ENCODE results near the gene SUSD4. TPM values are rescaled to one million over a fixed set of nuclear protein-coding genes. Genes with fewer than 3 reads are reported as not detected.
A peak's percentile ranks its signal among the peaks of the same experiment; 100 is the strongest.

Gene SUSD4
- total RNA-seq, 6 experiments from 2014 or later: 1.3 to 5.9 (median 2.8) TPM

GRCh38 chr1:223225061-223225460 lies 138.9 kb downstream of the SUSD4 start:
- intact Hi-C loops (cut with DNase I): no loop called here
- DNase-seq: peak in 1 of 3 donors; percentile 11
- TF ChIP-seq CTCF (IDR thresholded peaks at IDR 0.05) (no peak), POLR2A (IDR thresholded peaks at IDR 0.05) (no peak)
- no peak for ATAC-seq
- Histone ChIP-seq H3K4me1 (no peaks in the 10 kb centered on the region), H3K27me3 (no peaks in the 10 kb centered on the region), H3K36me3 (no peaks in the 10 kb centered on the region), H3K9me3 (no peaks in the 10 kb centered on the region), H3K27ac (no peak overlapping the region), H3K4me3 (no peak overlapping the region)
- 82% methylated on average over 5 of the region's 7 CpGs for WGBS (ENCODE audit: insufficient coverage, low coverage, low lambda C conversion rate, missing lambda C conversion rate)

- peak in 1 of 3 donors; percentile 28 for DNase-seq
- TF ChIP-seq CTCF (IDR thresholded peaks at IDR 0.05) (no peak), POLR2A (IDR thresholded peaks at IDR 0.05) (no peak)
- WGBS (ENCODE audit: insufficient coverage, low coverage, low lambda C conversion rate, missing lambda C conversion rate): 80% methylated on average over 10 of the region's 13 CpGs
- H3K9me3 ChIP-seq: no peaks in the 10 kb centered on the region
- intact Hi-C loops (cut with DNase I): no loop called here
- H3K27ac ChIP-seq: no peak overlapping the region
- no peaks in the 10 kb centered on the region for H3K27me3 ChIP-seq
- H3K4me1 ChIP-seq: no peaks in the 10 kb centered on the region
- no peak overlapping the region for H3K4me3 ChIP-seq
- peak in 1 of 4 donors; percentile 9 for ATAC-seq
- no peaks in the 10 kb centered on the region for H3K36me3 ChIP-seq
Observed at GRCh38 chr1:223224465-223224864, 139.5 kb downstream of the SUSD4 start.

- DNase-seq (peak in 1 of 3 donors; percentile 32), ATAC-seq (no peak)
- Histone ChIP-seq H3K27me3 (no peaks in the 10 kb centered on the region), H3K36me3 (no peaks in the 10 kb centered on the region), H3K4me1 (no peaks in the 10 kb centered on the region), H3K27ac (no peak overlapping the region), H3K4me3 (no peak overlapping the region), H3K9me3 (no peaks in the 10 kb centered on the region)
- no peak for TF ChIP-seq CTCF (IDR thresholded peaks at IDR 0.05)
- TF ChIP-seq POLR2A (IDR thresholded peaks at IDR 0.05): no peak
- intact Hi-C loops (cut with DNase I): no loop called here
- WGBS (ENCODE audit: insufficient coverage, low coverage, low lambda C conversion rate, missing lambda C conversion rate): 92% methylated on average over 5 of the region's 26 CpGs
Observed at GRCh38 chr1:223223091-223223995, 140.6 kb downstream of the SUSD4 start.

- Histone ChIP-seq H3K27me3 (no peaks in the 10 kb centered on the region), H3K9me3 (no peaks in the 10 kb centered on the region), H3K4me1 (no peaks in the 10 kb centered on the region), H3K27ac (no peak overlapping the region), H3K36me3 (no peaks in the 10 kb centered on the region), H3K4me3 (no peak overlapping the region)
- ATAC-seq (no peak), DNase-seq (peak in 1 of 3 donors; percentile 13)
- intact Hi-C loops (cut with DNase I): no loop called here
- TF ChIP-seq CTCF (IDR thresholded peaks at IDR 0.05) (no peak), POLR2A (IDR thresholded peaks at IDR 0.05) (no peak)
- WGBS (ENCODE audit: insufficient coverage, low coverage, low lambda C conversion rate, missing lambda C conversion rate): 79% methylated on average over 2 of the region's 2 CpGs
Observed at GRCh38 chr1:223222377-223222776, 141.6 kb downstream of the SUSD4 start.

All from right lobe of liver (tissue), 6 donors.